Measurements from ENCODE around the gene VPS33B.
"Not testable (repeated sequence)": the region's sequence is repeated elsewhere in the genome, so short reads cannot be mapped to it uniquely, and the experiment has no call there.

The VPS33B gene

GRCh38 chr15:91049378-91050127 lies 27.2 kb upstream of the VPS33B start:
- H3K27me3 ChIP-seq (ENCODE audit: low read depth): peaks cover 30% of the 10 kb centered on the region
- no peaks in the 10 kb centered on the region for H3K36me3 ChIP-seq (replicated peaks)
- H3K4me1 ChIP-seq: no peaks in the 10 kb centered on the region
- in situ Hi-C loops (cut with MboI; ENCODE audit: low sequenced_read_pairs): no loop called here
- peak; percentile 49 to 72 for DNase-seq (ENCODE audit: low spot score in 2 of 2)
- no peak overlapping the region for H3K4me3 ChIP-seq
- no peaks in the 10 kb centered on the region for H3K9me3 ChIP-seq

- Histone ChIP-seq H3K9me3 (no peaks in the 10 kb centered on the region), H3K4me3 (no peak overlapping the region), H3K4me1 (no peaks in the 10 kb centered on the region), H3K27me3 (ENCODE audit: low read depth) (peaks cover 14% of the 10 kb centered on the region), H3K36me3 (replicated peaks) (no peaks in the 10 kb centered on the region)
- no peak for DNase-seq (ENCODE audit: low spot score in 2 of 2)
- in situ Hi-C loops (cut with MboI; ENCODE audit: low sequenced_read_pairs): no loop called here
Measured at GRCh38 chr15:91047545-91048199, 25.3 kb upstream of the VPS33B start.

- H3K36me3 ChIP-seq (replicated peaks); DNase-seq (ENCODE audit: low spot score in 2 of 2); H3K4me3 ChIP-seq; H3K4me1 ChIP-seq; H3K27me3 ChIP-seq (ENCODE audit: low read depth); in situ Hi-C loops (cut with MboI; ENCODE audit: low sequenced_read_pairs); H3K9me3 ChIP-seq: not testable (repeated sequence)
Measured at GRCh38 chr15:91046056-91046455, 23.7 kb upstream of the VPS33B start.

GRCh38 chr15:91045065-91045464 lies 22.7 kb upstream of the VPS33B start:
- Histone ChIP-seq H3K27me3 (ENCODE audit: low read depth) (peaks cover 6% of the 10 kb centered on the region), H3K9me3 (no peaks in the 10 kb centered on the region), H3K4me3 (no peak overlapping the region), H3K36me3 (replicated peaks) (no peaks in the 10 kb centered on the region), H3K4me1 (no peaks in the 10 kb centered on the region)
- in situ Hi-C loops (cut with MboI; ENCODE audit: low sequenced_read_pairs): no loop called here
- DNase-seq (ENCODE audit: low spot score in 2 of 2): no peak

GRCh38 chr15:91043202-91043874 lies 20.9 kb upstream of the VPS33B start:
- H3K9me3 ChIP-seq: no peaks in the 10 kb centered on the region
- H3K27me3 ChIP-seq (ENCODE audit: low read depth): peaks cover 6% of the 10 kb centered on the region
- no peak overlapping the region for H3K4me3 ChIP-seq
- no peaks in the 10 kb centered on the region for H3K36me3 ChIP-seq (replicated peaks)
- no peaks in the 10 kb centered on the region for H3K4me1 ChIP-seq
- no peak for DNase-seq (ENCODE audit: low spot score in 2 of 2)
- in situ Hi-C loops (cut with MboI; ENCODE audit: low sequenced_read_pairs): no loop called here

GRCh38 chr15:91040856-91041255 lies 18.5 kb upstream of the VPS33B start:
- Histone ChIP-seq H3K36me3 (replicated peaks) (no peaks in the 10 kb centered on the region), H3K27me3 (ENCODE audit: low read depth) (peaks cover 15% of the 10 kb centered on the region), H3K4me1 (no peaks in the 10 kb centered on the region), H3K9me3 (no peaks in the 10 kb centered on the region), H3K4me3 (no peak overlapping the region)
- no peak for DNase-seq (ENCODE audit: low spot score in 2 of 2)
- in situ Hi-C loops (cut with MboI; ENCODE audit: low sequenced_read_pairs): no loop called here

- in situ Hi-C loops (cut with MboI; ENCODE audit: low sequenced_read_pairs): no loop called here
- no peaks in the 10 kb centered on the region for H3K36me3 ChIP-seq (replicated peaks)
- H3K9me3 ChIP-seq: no peaks in the 10 kb centered on the region
- peaks cover 17% of the 10 kb centered on the region for H3K27me3 ChIP-seq (ENCODE audit: low read depth)
- no peak overlapping the region for H3K4me3 ChIP-seq
- no peaks in the 10 kb centered on the region for H3K4me1 ChIP-seq
- no peak for DNase-seq (ENCODE audit: low spot score in 2 of 2)
Measured at GRCh38 chr15:91039996-91040395, 17.6 kb upstream of the VPS33B start.

GRCh38 chr15:91032919-91033803 lies 10.8 kb upstream of the VPS33B start:
- Histone ChIP-seq H3K9me3 (no peaks in the 10 kb centered on the region), H3K36me3 (replicated peaks) (no peaks in the 10 kb centered on the region), H3K4me1 (no peaks in the 10 kb centered on the region), H3K27me3 (ENCODE audit: low read depth) (peaks cover 17% of the 10 kb centered on the region), H3K4me3 (no peak overlapping the region)
- in situ Hi-C loops (cut with MboI; ENCODE audit: low sequenced_read_pairs): no loop called here
- DNase-seq (ENCODE audit: low spot score in 2 of 2): peak in 1 of 2 experiments; percentile 77

- Histone ChIP-seq H3K36me3 (replicated peaks) (no peaks in the 10 kb centered on the region), H3K9me3 (no peaks in the 10 kb centered on the region), H3K4me3 (no peak overlapping the region), H3K27me3 (ENCODE audit: low read depth) (peaks cover 12% of the 10 kb centered on the region), H3K4me1 (no peaks in the 10 kb centered on the region)
- DNase-seq (ENCODE audit: low spot score in 2 of 2): no peak
- in situ Hi-C loops (cut with MboI; ENCODE audit: low sequenced_read_pairs): no loop called here
Measured at GRCh38 chr15:91031796-91032195, 9.4 kb upstream of the VPS33B start.

GRCh38 chr15:91027677-91028076 lies 5.3 kb upstream of the VPS33B start:
- no peak overlapping the region for H3K4me3 ChIP-seq
- no peak for DNase-seq (ENCODE audit: low spot score in 2 of 2)
- peaks cover 4% of the 10 kb centered on the region for H3K4me1 ChIP-seq
- in situ Hi-C loops (cut with MboI; ENCODE audit: low sequenced_read_pairs): no loop called here
- no peaks in the 10 kb centered on the region for H3K27me3 ChIP-seq (ENCODE audit: low read depth)
- no peaks in the 10 kb centered on the region for H3K36me3 ChIP-seq (replicated peaks)
- H3K9me3 ChIP-seq: no peaks in the 10 kb centered on the region

GRCh38 chr15:91023720-91024119 lies 1.3 kb upstream of the VPS33B start:
- Histone ChIP-seq H3K4me3 (no peak overlapping the region), H3K9me3 (no peaks in the 10 kb centered on the region), H3K36me3 (replicated peaks) (no peaks in the 10 kb centered on the region), H3K27me3 (ENCODE audit: low read depth) (no peaks in the 10 kb centered on the region), H3K4me1 (peaks cover 11% of the 10 kb centered on the region)
- no peak for DNase-seq (ENCODE audit: low spot score in 2 of 2)
- in situ Hi-C loops (cut with MboI; ENCODE audit: low sequenced_read_pairs): no loop called here

- no peaks in the 10 kb centered on the region for H3K9me3 ChIP-seq
- H3K27me3 ChIP-seq (ENCODE audit: low read depth): no peaks in the 10 kb centered on the region
- in situ Hi-C loops (cut with MboI; ENCODE audit: low sequenced_read_pairs): no loop called here
- peak overlapping the region; percentile 82 for H3K4me3 ChIP-seq
- no peak for DNase-seq (ENCODE audit: low spot score in 2 of 2)
- peaks cover 11% of the 10 kb centered on the region for H3K4me1 ChIP-seq
- H3K36me3 ChIP-seq (replicated peaks): peaks cover 4% of the 10 kb centered on the region; the same call in 1 of the 2 replicates
Measured at GRCh38 chr15:91022832-91023129, 387 bp upstream of the VPS33B start.

- Histone ChIP-seq H3K4me1 (peaks cover 11% of the 10 kb centered on the region), H3K9me3 (no peaks in the 10 kb centered on the region), H3K36me3 (replicated peaks) (peaks cover 8% of the 10 kb centered on the region; the same call in 1 of the 2 replicates), H3K4me3 (peak overlapping the region; percentile 82), H3K27me3 (ENCODE audit: low read depth) (no peaks in the 10 kb centered on the region)
- DNase-seq (ENCODE audit: low spot score in 2 of 2): no peak
- in situ Hi-C loops (cut with MboI; ENCODE audit: low sequenced_read_pairs): no loop called here
Measured at GRCh38 chr15:91021516-91022074, 799 bp downstream of the VPS33B start.

Measured in HAP-1 (cell line).